GM18499 (cell line): ENCODE measurements around the gene ZNF584.
"Not testable (repeated sequence)": the region's sequence is repeated elsewhere in the genome, so short reads cannot be mapped to it uniquely, and the experiment has no call there.

ENCODE experiments used
- ATAC-seq: cut with Tn5 transposase; IDR thresholded peaks from one replicate; pipeline ENCODE4 v1.9.1; 2021; ENCODE audit warnings: moderate number of reproducible peaks; ENCODE audit not compliant: insufficient read depth, unreplicated experiment

Gene ZNF584

GRCh38 chr19:58408152-58409009 lies at the start of gene ZNF584:
ZNF584 (plus strand) TSS chr19:58408649; CDS start chr19:58409148, 499 bp downstream.
- ATAC-seq = no peak

DNA sequence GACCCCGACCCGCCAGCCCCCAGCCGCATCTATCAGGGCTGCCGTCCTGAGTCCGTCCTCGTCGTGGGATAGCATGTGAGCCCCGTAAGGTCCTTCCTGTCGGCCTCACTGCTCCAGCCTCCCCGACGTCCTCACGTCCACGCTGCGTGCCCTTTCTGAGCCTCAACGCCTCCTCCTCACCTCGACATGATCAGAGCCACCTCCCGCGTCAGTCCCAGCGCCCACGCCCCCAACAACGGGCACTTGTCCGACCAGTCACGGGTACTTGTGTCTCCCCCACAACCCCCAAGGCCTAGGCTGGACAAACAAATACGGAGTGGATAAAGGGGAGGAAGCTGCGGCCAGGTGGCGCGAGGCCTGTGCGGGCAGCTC lies 46.6 kb upstream of the ZNF584 start:
- peak; percentile 12 for ATAC-seq

DNA sequence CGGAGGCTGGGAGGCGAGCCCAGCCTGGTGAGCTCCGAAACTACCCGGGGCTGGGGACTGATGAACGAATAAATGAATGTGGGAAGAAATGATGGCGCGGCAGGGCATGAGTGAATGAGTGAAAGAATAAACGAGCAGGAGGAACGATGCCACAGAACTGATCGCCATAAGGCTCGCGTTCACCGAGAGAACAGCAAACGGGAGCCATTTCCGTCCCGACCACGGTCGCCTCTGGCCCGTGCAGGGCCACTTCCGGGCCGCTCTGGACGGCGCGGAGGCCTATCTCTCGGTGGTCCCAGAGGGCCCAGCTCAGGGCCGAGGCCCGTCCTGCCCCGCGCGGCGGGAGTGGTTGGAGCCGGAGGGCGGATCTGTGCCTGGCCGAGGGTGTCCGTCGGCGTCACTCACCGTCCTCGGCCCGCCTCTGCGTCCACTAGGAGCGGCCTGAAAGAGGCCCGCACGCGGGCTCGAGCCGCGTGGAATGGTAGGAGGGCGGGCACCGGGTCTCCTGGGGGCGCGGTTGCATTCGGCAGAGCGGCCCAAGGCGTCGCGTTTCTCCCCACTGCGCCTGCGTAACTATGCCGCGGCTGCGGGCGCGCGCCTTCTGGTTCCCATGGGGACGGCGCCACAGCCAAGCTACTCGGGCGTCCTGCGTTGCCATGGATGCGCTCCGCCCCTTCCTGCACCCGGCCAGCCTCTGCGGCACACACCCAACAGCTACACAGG lies 46.0 kb upstream of the ZNF584 start, which contains the start of gene ZNF497:
ZNF497 (minus strand) TSS at position 480 of the 723 bp plus-strand sequence. CDS start 5,116 bp downstream, outside the sequence.
- ATAC-seq = peak; percentile 84

DNA sequence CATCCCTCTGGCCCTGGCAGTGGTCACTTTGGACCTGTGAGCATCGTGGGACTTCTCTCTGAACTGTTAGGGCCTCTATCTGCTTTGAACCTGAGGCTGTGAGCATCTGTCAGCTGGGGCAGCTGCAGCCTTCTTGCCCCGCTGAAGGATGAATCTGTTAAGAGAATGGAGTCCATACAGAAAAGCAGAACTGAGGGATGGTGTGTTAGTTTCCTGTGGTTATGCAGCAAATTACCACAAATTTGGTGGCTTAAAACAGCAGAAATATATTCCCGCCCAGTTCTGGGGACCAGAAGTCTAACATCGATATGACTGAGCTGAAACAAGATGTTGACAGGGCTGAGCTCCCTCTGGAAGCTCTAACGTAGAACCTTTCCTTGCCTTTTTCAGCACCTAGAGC lies 44.3 kb upstream of the ZNF584 start:
- ATAC-seq = no peak

- no peak for ATAC-seq
Measured at GRCh38 chr19:58366585-58367430, 41.6 kb upstream of the ZNF584 start.

- ATAC-seq = no peak
Measured at GRCh38 chr19:58367698-58368454, 40.6 kb upstream of the ZNF584 start.

GRCh38 chr19:58368561-58369360 lies 39.7 kb upstream of the ZNF584 start:
- no peak for ATAC-seq

GRCh38 chr19:58372311-58373133 lies 35.9 kb upstream of the ZNF584 start:
- ATAC-seq = no peak

DNA sequence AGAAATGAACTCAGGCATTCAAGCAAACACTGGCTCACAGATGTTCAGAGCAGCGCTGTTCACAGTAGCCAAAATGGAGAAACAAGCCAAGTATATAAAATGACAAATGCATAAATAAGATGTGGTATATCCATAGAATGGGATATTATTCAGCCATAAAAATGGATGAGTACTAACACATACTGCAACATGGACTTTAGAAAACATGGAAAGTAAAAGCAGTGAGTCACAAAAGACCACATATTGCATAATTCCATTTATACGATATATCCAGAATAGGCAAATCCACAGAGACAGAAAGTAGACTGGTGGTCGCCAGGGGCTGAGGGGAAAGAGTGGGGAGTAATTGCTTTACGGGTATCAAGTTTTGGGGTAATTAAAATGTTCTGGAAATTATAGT lies 34.2 kb upstream of the ZNF584 start:
- ATAC-seq = no peak

DNA sequence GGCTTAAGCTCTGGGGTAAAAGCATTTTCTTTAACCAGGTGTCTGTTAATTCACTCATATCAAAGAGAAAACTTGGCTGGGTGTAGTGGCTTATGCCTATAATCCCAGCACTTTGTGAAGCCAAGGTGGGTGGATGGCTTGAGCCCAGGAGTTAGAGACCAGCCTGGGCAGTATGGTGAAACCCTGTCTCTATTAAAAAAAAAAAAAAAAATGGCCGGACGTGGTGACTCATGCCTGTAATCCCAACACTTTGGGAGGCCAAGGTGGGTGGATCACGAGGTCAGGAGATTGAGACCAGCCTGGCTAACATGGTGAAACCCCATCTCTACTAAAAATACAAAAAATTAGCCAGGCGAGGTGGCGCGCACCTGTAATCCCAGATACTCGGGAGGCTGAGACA lies 31.7 kb upstream of the ZNF584 start:
- ATAC-seq = not testable (repeated sequence)

DNA sequence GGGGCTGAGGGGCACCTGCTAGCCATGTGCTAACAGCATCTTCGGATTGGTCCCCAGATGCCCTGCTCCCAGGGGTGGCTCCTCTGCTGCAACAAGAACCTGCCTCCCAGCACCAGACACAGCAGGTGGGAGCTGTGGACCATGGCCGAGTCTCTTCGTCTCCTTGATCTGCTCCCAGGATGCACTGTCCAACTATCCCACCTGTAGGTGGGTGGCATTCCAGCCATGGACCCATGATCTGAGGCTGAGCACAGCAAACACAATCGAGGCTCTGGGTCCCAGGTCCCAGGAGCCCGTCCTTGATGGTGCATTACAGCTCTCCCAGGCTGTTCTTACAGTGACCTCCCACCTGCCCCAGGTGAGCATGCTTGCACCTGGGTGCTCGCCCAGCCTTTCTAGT lies 29.2 kb upstream of the ZNF584 start:
- ATAC-seq = no peak

- no peak for ATAC-seq
Measured at GRCh38 chr19:58380037-58380661, 28.3 kb upstream of the ZNF584 start.

DNA sequence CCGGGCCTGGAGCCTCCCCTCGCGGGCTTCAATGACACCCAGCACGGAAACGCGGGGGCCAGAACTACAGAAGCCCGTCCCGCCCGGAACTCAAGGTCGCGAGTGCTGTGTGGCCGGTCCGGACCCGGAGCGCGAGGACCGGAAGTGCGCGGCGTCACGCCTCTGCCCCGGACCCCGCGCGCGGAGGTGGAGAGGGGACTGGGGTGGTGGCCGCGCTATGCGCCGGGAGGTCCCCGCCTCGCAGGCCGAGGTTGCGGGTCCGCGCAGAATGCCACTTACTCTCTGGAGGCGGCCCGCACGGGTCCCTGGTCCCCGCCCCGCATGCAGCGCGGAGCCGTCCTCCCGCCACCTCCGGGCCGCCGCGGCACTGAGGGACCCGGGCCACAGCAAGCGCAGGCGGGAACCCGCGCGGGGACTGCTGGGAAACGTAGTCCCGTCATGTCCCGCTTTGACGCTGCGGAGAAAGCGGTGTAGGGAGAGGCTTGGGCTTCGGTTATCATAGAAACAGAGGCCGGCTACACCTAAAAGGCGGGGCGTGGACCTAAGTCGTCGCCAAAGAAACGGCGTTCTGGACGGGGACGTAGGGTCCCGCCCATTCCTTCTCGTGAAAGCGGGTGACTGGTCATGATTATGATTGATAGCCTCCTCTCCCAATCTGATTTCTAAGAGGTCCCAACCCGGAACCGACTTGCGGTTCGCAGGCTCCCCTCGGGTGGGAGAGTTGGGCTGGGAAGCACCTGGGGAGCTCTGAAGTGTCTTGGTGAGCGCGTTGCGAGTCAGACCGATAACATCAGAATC lies 27.6 kb upstream of the ZNF584 start, which contains the start of gene ZNF837:
ZNF837 (minus strand) TSS at position 369 of the 798 bp plus-strand sequence. CDS start 11,698 bp downstream, outside the sequence.
- ATAC-seq = peak; percentile 55

- no peak for ATAC-seq
Measured at GRCh38 chr19:58381460-58382212, 26.8 kb upstream of the ZNF584 start.

DNA sequence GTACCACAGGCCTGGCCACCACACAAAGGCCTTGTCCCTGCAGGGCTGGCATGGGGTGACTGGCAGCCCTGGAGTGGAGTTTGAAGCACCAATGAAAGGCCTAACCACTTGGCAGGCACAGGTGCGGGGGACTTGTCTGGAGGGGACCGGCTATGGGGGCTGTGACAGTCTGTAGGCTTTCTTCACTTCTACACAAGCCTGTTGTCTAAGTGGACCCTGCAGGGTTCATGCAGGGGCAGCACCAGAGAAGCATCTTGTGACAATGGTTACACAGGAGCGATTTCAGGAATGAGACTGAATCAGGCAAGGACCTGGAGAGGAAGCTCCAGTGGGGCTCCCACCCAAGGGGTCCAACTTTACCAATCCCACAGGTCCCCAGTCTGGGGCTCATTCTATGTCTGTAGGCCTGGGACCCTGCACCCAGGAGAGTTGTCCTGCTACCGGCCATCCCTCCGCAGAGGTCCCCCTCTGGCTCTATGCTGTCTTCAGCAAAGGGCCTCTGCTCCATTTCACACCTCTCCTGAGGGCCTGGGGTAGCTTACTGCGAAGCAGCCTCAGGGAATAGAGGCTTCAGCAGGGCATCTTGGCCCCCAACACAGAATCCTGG lies 25.3 kb upstream of the ZNF584 start:
- no peak for ATAC-seq
